GM21529 (cell line): ENCODE data around the gene TMEM186.
"Not testable (repeated sequence)": the region's sequence is repeated elsewhere in the genome, so short reads cannot be mapped to it uniquely, and the experiment has no call there.

ENCODE experiments used
- ATAC-seq: cut with Tn5 transposase; IDR thresholded peaks from one replicate; pipeline ENCODE4 v1.9.1; 2021; ENCODE audit not compliant: unreplicated experiment

The TMEM186 gene

GRCh38 chr16:8797364-8798173 lies at the start of gene TMEM186, which contains the start of gene PMM2:
Gene TMEM186, minus strand, starts transcription at chr16:8797639. Its CDS starts 25 bp downstream, at chr16:8797614.
Gene PMM2, plus strand, starts transcription at chr16:8797839. Its CDS starts 44 bp downstream, at chr16:8797883.
- peak; percentile 93 for ATAC-seq

- ATAC-seq: no peak
Observed at GRCh38 chr16:8847145-8847544, 49.7 kb upstream of the TMEM186 start.

- ATAC-seq: no peak
Observed at GRCh38 chr16:8846401-8846932, 49.0 kb upstream of the TMEM186 start.

- no peak for ATAC-seq
Observed at GRCh38 chr16:8845699-8846298, 48.4 kb upstream of the TMEM186 start.

- ATAC-seq: not testable (repeated sequence)
Observed at GRCh38 chr16:8843296-8843695, 45.9 kb upstream of the TMEM186 start.

GRCh38 chr16:8842016-8842415 lies 44.6 kb upstream of the TMEM186 start:
- not testable (repeated sequence) for ATAC-seq

GRCh38 chr16:8837594-8837993 lies 40.2 kb upstream of the TMEM186 start:
- ATAC-seq: not testable (repeated sequence)

- not testable (repeated sequence) for ATAC-seq
Observed at GRCh38 chr16:8836797-8837196, 39.4 kb upstream of the TMEM186 start.

- ATAC-seq: no peak
Observed at GRCh38 chr16:8832717-8833105, 35.3 kb upstream of the TMEM186 start.

- ATAC-seq: no peak
Observed at GRCh38 chr16:8831871-8832716, 34.7 kb upstream of the TMEM186 start.

GRCh38 chr16:8831450-8831849 lies 34.0 kb upstream of the TMEM186 start:
- no peak for ATAC-seq

GRCh38 chr16:8828541-8829165 lies 31.2 kb upstream of the TMEM186 start:
- no peak for ATAC-seq

GRCh38 chr16:8826278-8826879 lies 28.9 kb upstream of the TMEM186 start:
- ATAC-seq: no peak

GRCh38 chr16:8822403-8822802 lies 25.0 kb upstream of the TMEM186 start:
- no peak for ATAC-seq

- ATAC-seq: no peak
Observed at GRCh38 chr16:8819411-8820034, 22.1 kb upstream of the TMEM186 start.

GRCh38 chr16:8818504-8819270 lies 21.2 kb upstream of the TMEM186 start:
- ATAC-seq: peak; percentile 84

- no peak for ATAC-seq
Observed at GRCh38 chr16:8816967-8817655, 19.7 kb upstream of the TMEM186 start.

- no peak for ATAC-seq
Observed at GRCh38 chr16:8814095-8814806, 16.8 kb upstream of the TMEM186 start.
